C4-2B (cell line): ENCODE measurements around the gene KCNJ6.

ENCODE experiments used
- CTCF ChIP-seq: fragments of 450-650 bp; conservative IDR thresholded peaks from 2 replicates; pipeline ENCODE4 v1.5.1; 2017; ENCODE audit warnings: mild to moderate bottlenecking
- ZFX ChIP-seq: fragments of 450-650 bp; IDR thresholded peaks from 2 replicates; pipeline ENCODE4 v1.6.1; 2017

GRCh38 chr21:37642493-37642892, 273.8 kb downstream of the KCNJ6 start:
- TF ChIP-seq CTCF (peak; percentile 58), ZFX (no peak)
